ENCODE results near the gene WWP2.

Gene WWP2

DNA sequence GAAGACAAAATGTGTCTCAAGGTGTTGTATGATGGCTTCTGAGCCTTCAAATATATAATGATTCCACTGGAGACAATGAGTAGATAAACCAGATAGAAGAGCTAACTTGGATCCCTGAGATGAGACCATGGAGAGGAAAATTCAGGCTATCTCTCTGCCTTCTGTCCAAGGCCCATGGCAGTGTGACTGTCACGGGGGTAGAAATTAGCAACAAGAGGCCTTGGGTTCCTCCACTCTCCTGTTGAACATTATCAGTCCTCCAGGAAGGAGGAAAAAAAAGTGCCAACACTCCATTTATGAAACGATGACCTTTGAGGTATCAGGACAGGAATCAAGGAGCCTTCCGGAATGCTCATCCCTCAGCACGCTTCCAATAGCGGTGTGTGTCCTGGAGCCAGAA, 75.2 kb downstream of the WWP2 start:
- TF ChIP-seq ZBTB1 (tag by site-specific recombination; IDR thresholded peaks at IDR 0.05) = no peak
- TF ChIP-seq HOXC10 (CRISPR knock-in tag; IDR thresholded peaks at IDR 0.05) = no peak
- TF ChIP-seq ZNF670 (tag by site-specific recombination; IDR thresholded peaks at IDR 0.05; ENCODE audit: low read depth) = no peak
- TF ChIP-seq ZNF423 (tag by site-specific recombination; IDR thresholded peaks at IDR 0.05) = no peak
- TF ChIP-seq ZNF792 (tag by site-specific recombination; IDR thresholded peaks at IDR 0.05) = no peak
- TF ChIP-seq, protein P1, sequence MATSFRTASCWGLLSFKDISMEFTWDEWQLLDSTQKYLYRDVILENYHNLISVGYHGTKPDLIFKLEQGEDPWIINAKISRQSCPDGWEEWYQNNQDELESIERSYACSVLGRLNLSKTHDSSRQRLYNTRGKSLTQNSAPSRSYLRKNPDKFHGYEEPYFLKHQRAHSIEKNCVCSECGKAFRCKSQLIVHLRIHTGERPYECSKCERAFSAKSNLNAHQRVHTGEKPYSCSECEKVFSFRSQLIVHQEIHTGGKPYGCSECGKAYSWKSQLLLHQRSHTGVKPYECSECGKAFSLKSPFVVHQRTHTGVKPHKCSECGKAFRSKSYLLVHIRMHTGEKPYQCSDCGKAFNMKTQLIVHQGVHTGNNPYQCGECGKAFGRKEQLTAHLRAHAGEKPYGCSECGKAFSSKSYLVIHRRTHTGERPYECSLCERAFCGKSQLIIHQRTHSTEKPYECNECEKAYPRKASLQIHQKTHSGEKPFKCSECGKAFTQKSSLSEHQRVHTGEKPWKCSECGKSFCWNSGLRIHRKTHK (tag by site-specific recombination; IDR thresholded peaks at IDR 0.05) = no peak
- no peak for TF ChIP-seq ZNF112 (tag by site-specific recombination; IDR thresholded peaks at IDR 0.05)
- no peak for TF ChIP-seq ZNF521 (tag by site-specific recombination; IDR thresholded peaks at IDR 0.05)
- TF ChIP-seq ZNF121 (tag by site-specific recombination; IDR thresholded peaks at IDR 0.05) = no peak
- no peak for TF ChIP-seq ZBTB20 (tag by site-specific recombination; IDR thresholded peaks at IDR 0.05)
- TF ChIP-seq, protein P2, sequence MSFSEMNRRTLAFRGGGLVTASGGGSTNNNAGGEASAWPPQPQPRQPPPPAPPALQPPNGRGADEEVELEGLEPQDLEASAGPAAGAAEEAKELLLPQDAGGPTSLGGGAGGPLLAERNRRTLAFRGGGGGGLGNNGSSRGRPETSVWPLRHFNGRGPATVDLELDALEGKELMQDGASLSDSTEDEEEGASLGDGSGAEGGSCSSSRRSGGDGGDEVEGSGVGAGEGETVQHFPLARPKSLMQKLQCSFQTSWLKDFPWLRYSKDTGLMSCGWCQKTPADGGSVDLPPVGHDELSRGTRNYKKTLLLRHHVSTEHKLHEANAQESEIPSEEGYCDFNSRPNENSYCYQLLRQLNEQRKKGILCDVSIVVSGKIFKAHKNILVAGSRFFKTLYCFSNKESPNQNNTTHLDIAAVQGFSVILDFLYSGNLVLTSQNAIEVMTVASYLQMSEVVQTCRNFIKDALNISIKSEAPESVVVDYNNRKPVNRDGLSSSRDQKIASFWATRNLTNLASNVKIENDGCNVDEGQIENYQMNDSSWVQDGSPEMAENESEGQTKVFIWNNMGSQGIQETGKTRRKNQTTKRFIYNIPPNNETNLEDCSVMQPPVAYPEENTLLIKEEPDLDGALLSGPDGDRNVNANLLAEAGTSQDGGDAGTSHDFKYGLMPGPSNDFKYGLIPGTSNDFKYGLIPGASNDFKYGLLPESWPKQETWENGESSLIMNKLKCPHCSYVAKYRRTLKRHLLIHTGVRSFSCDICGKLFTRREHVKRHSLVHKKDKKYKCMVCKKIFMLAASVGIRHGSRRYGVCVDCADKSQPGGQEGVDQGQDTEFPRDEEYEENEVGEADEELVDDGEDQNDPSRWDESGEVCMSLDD (tag by site-specific recombination; IDR thresholded peaks at IDR 0.05) = no peak
- no peak for TF ChIP-seq ZFP3 (tag by site-specific recombination; IDR thresholded peaks at IDR 0.05; ENCODE audit: low read depth)
- TF ChIP-seq GLIS2 (tag by site-specific recombination; IDR thresholded peaks at IDR 0.05) = no peak
- no peak for TF ChIP-seq ZNF146 (tag by site-specific recombination; IDR thresholded peaks at IDR 0.05)
- TF ChIP-seq GLI2 (tag by site-specific recombination; IDR thresholded peaks at IDR 0.05; ENCODE audit: borderline replicate concordance, low read depth) = no peak
- TF ChIP-seq ZNF610 (tag by site-specific recombination; IDR thresholded peaks at IDR 0.05; ENCODE audit: borderline replicate concordance) = no peak
- no peak for TF ChIP-seq TRIM28 (IDR thresholded peaks at IDR 0.05; ENCODE audit: borderline replicate concordance, low read length)
- TF ChIP-seq MEIS1 (CRISPR knock-in tag; IDR thresholded peaks at IDR 0.05; ENCODE audit: borderline replicate concordance) = no peak
- TF ChIP-seq ZNF37A (tag by site-specific recombination; IDR thresholded peaks at IDR 0.05) = no peak
- H3K4me3 ChIP-seq (ENCODE audit: low read depth, low read length) = no peak overlapping the region
- no peaks in the 10 kb centered on the region for H3K9me3 ChIP-seq (ENCODE audit: control insufficient read depth, insufficient read depth, low read depth, low read length)
- no peak overlapping the region for H3K27ac ChIP-seq (ENCODE audit: extremely low read depth, low read depth, low read length)
- 0 out of 2 replicates have a peak, but pooled peaks cover 6% of the 10 kb centered on the region for H3K4me1 ChIP-seq (ENCODE audit: control insufficient read depth, insufficient read depth, low read length)
- H3K36me3 ChIP-seq (ENCODE audit: control insufficient read depth in 2 of 2, insufficient read depth in 1 of 2, low read length in 2 of 2) = peaks cover 0 to 10% of the 10 kb centered on the region in 2 experiments; a peak in 1 of 3 replicates
- CTCF ChIA-PET = no interaction called here
- POLR2A ChIA-PET = no interaction called here

DNA sequence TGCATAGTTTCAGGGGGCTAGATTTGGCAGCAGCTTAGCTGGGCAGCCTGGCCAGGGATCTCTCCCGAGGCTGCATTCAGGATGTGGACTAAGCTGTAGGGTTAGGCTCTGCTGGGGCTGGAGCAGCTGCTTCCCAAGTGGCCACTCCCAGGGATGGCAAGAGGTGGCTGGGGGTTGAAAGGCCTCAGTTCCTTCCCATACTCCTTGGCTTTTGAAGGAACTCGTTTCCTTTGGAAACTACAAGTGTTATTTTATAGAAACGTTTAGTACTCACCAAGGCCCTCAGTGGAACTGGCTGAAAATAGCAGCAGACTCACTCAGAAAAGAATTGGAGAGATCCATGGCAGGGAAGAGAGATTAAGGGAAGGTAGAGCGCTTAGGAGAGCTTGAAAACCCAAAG, 76.4 kb downstream of the WWP2 start:
- POLR2A ChIA-PET = no interaction called here
- CTCF ChIA-PET = interaction anchor here (0.7 to 1.3 kb wide), 2 partner anchors 41 to 92 kb away, joined by 3 read pairs; no protein-coding TSS in a partner anchor
- no peak overlapping the region for H3K4me3 ChIP-seq (ENCODE audit: low read depth, low read length)
- TF ChIP-seq ZNF707 (tag by site-specific recombination; IDR thresholded peaks at IDR 0.05) = no peak
- TF ChIP-seq ZNF2 (tag by site-specific recombination; IDR thresholded peaks at IDR 0.05) = no peak
- no peak for TF ChIP-seq ZNF658 (tag by site-specific recombination; IDR thresholded peaks at IDR 0.05)
- TF ChIP-seq ZSCAN30 (tag by site-specific recombination; IDR thresholded peaks at IDR 0.05) = no peak
- TF ChIP-seq ZNF768 (tag by site-specific recombination; IDR thresholded peaks at IDR 0.05) = no peak
- TF ChIP-seq ZNF214 (tag by site-specific recombination; IDR thresholded peaks at IDR 0.05; ENCODE audit: borderline replicate concordance) = no peak
- no peak for TF ChIP-seq ZNF133 (tag by site-specific recombination; IDR thresholded peaks at IDR 0.05)
- TF ChIP-seq, protein P3, sequence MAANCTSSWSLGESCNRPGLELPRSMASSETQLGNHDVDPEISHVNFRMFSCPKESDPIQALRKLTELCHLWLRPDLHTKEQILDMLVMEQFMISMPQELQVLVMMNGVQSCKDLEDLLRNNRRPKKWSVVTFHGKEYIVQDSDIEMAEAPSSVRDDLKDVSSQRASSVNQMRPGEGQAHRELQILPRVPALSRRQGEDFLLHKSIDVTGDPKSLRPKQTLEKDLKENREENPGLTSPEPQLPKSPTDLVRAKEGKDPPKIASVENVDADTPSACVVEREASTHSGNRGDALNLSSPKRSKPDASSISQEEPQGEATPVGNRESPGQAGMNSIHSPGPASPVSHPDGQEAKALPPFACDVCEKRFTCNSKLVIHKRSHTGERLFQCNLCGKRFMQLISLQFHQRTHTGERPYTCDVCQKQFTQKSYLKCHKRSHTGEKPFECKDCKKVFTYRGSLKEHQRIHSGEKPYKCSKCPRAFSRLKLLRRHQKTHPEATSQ (tag by site-specific recombination; IDR thresholded peaks at IDR 0.05) = no peak
- H3K27ac ChIP-seq (ENCODE audit: extremely low read depth, low read depth, low read length) = no peak overlapping the region
- H3K4me1 ChIP-seq (ENCODE audit: control insufficient read depth, insufficient read depth, low read length) = 0 out of 2 replicates have a peak, but pooled peaks cover 3% of the 10 kb centered on the region
- H3K9me3 ChIP-seq (ENCODE audit: control insufficient read depth, insufficient read depth, low read depth, low read length) = no peaks in the 10 kb centered on the region
- peaks cover 0 to 12% of the 10 kb centered on the region in 2 experiments; a peak in 1 of 3 replicates for H3K36me3 ChIP-seq (ENCODE audit: control insufficient read depth in 2 of 2, insufficient read depth in 1 of 2, low read length in 2 of 2)

Measured in HEK293 (cell line).